Activated T-cell treated with anti-CD3 and anti-CD28 coated beads, Interleukin-2, amount 50 U/mL, for 24 hours (primary cell): ENCODE data around the gene CDH4.

Experiments
- DNase-seq: peaks from one replicate; pipeline ENCODE4 v3.0.0-alpha.2; 2020
- H3K27ac Mint-ChIP-seq: 2 replicates; pipeline ENCODE4 v1.8.0; 2020; ENCODE audit warnings: mild to moderate bottlenecking, mixed read lengths
- H3K27me3 Mint-ChIP-seq: 2 replicates; pipeline ENCODE4 v1.8.0; 2020; ENCODE audit warnings: mixed read lengths
- H3K36me3 Mint-ChIP-seq: 2 replicates; pipeline ENCODE4 v1.8.0; 2020; ENCODE audit warnings: low read depth, mixed read lengths
- H3K4me1 Mint-ChIP-seq: 2 replicates; pipeline ENCODE4 v1.8.0; 2020; ENCODE audit warnings: low read depth, mixed read lengths
- H3K4me3 Mint-ChIP-seq: 2 replicates; pipeline ENCODE4 v1.8.0; 2020; ENCODE audit warnings: mild to moderate bottlenecking, moderate library complexity, mixed read lengths
- H3K9me3 Mint-ChIP-seq: 2 replicates; pipeline ENCODE4 v1.8.0; 2020; ENCODE audit warnings: mixed read lengths

CDH4 gene

GRCh38 chr20:61877776-61878477, 625.9 kb downstream of the CDH4 start:
- Mint-ChIP-seq H3K9me3 (no peaks in the 10 kb centered on the region), H3K27me3 (peaks cover 3% of the 10 kb centered on the region), H3K36me3 (no peaks in the 10 kb centered on the region), H3K27ac (no peak overlapping the region), H3K4me1 (no peaks in the 10 kb centered on the region), H3K4me3 (no peak overlapping the region)
- DNase-seq: no peak

DNA sequence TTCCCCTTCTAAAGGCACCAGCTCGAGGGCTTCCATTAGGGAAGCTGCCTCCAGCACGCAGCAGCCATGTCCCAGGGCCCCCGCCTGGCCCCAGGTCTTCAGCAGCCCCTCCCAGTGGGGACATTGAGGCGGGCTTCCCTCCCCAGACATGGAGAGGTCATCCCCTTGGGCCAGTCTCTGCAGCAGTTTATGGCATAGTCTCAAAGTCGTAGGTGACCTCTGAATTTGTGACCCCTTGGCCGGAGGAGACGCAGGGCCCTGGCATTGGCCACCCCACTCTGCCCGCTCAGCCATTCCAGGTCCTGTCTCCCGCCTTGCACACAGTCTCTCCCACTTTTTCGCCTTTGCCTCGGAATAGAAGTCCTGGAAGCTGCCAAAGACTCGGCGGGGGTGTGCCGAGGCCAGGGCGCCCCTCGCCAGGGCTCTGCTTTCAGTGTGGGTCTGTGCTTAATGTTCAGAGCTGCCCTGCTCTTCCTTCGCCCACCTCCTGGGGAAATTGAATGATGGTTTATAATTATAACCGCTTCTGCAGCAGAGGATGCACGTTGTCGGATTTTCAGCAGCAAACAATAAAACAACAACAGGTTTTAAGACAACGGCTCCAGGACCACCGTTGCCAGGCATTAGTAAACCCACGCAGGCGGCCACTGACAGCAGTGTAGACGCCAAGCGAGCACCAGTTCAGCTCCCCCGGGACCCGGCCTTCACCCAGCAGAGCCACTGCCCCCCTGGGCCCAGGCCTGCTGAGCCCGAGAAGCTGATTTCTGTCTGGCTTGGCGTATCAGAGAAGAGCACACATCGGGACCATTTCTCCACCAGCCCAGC, 626.6 kb downstream of the CDH4 start:
- H3K27ac Mint-ChIP-seq: no peak overlapping the region
- H3K4me3 Mint-ChIP-seq: no peak overlapping the region

GRCh38 chr20:61879303-61879620, 627.2 kb downstream of the CDH4 start:
- Mint-ChIP-seq H3K4me3 (no peak overlapping the region), H3K9me3 (no peaks in the 10 kb centered on the region), H3K27ac (no peak overlapping the region), H3K36me3 (no peaks in the 10 kb centered on the region), H3K27me3 (peaks cover 15% of the 10 kb centered on the region), H3K4me1 (no peaks in the 10 kb centered on the region)
- DNase-seq: no peak

More for the DNA sequence above, 626.6 kb downstream of the CDH4 start:
- no peak for DNase-seq
- Mint-ChIP-seq H3K9me3 (no peaks in the 10 kb centered on the region), H3K27me3 (peaks cover 11% of the 10 kb centered on the region), H3K4me1 (no peaks in the 10 kb centered on the region), H3K36me3 (no peaks in the 10 kb centered on the region)

DNA sequence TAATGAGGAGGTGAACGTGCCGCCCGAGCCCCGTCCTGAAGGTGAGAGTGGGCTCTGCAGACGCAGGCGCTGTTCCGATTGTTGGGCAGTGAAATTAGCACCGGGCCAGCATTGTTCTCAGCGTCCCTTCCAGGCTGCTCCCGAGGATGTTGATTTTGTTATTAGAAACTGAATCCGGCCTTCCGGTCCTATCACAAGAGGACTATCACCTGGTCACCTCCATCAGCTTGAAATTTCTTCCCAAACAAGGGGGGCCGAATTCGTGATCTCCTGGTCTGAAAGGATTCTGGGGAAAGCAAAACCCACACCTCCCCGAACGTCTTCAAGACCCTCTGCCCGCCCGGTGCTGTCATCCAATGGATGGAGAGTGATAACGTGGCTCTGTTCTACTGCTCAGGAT, 627.6 kb downstream of the CDH4 start:
- Mint-ChIP-seq H3K27ac (no peak overlapping the region), H3K36me3 (no peaks in the 10 kb centered on the region), H3K4me3 (no peak overlapping the region), H3K27me3 (peaks cover 15% of the 10 kb centered on the region), H3K9me3 (no peaks in the 10 kb centered on the region), H3K4me1 (no peaks in the 10 kb centered on the region)
- DNase-seq: no peak

DNA sequence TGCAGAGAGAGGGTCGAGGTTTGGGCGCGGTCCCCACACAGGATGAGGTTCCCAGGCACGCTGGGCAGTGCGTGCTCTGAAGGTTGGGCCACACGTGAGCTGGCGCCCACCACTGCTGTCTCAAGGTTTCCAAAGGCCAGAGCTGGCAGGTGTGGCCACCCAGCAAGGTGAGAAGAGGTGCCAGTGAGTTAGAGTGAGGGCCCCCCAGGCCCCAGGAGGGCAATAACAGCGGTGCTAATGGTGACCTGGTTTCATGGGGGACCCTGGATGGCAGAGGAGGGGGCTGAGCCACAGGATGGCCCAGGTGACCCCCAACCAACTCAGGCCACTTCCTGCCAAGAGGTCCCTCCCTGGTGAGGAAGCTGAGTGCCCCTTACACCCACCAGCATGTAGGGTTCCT, 628.6 kb downstream of the CDH4 start:
- no peak for DNase-seq
- H3K4me3 Mint-ChIP-seq: no peak overlapping the region
- no peaks in the 10 kb centered on the region for H3K9me3 Mint-ChIP-seq
- H3K4me1 Mint-ChIP-seq: no peaks in the 10 kb centered on the region
- no peaks in the 10 kb centered on the region for H3K36me3 Mint-ChIP-seq
- H3K27ac Mint-ChIP-seq: no peak overlapping the region
- H3K27me3 Mint-ChIP-seq: peaks cover 15% of the 10 kb centered on the region

DNA sequence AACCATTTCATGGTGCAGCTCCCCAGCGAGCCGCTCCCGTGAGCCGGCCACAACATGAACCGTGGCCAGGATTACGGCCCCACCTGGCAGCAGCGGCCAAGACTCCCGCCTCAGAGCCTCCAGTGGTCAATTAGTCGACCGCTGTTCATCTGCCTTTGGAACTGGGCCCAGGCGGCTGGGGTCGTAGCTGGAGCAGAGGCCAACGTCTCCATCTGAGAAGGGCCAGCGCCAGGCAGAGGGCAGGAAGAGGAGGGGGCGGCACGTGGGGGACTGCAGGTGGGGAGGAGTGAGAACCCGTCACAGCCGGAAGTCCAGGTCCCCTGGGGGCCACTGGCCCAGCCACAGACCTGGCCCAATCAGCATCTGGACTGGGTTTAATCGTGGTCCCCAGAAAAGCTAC, 629.4 kb downstream of the CDH4 start:
- Mint-ChIP-seq H3K4me3 (no peak overlapping the region), H3K4me1 (no peaks in the 10 kb centered on the region), H3K27me3 (peaks cover 15% of the 10 kb centered on the region), H3K36me3 (no peaks in the 10 kb centered on the region), H3K9me3 (no peaks in the 10 kb centered on the region), H3K27ac (no peak overlapping the region)
- no peak for DNase-seq

DNA sequence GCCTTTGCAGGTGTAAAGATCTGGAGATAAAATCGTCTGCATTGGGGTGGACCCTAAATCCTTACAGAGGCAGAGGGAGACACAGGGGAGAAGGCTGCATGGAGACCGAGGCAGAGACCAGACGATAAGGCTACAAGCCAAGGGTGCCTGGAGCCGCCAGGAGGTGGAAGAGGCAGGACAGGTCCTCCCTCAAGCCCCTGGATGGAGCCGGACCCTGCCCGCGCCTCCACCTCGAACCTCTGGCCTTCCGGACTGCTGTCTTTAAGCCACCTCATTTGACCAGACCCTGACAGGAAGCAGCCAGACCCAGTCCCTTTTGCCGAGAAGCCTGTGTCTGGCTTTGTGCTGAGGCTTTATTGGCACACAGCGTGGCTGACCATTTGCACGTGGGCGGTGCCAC, 629.8 kb downstream of the CDH4 start:
- DNase-seq: no peak
- Mint-ChIP-seq H3K36me3 (no peaks in the 10 kb centered on the region), H3K9me3 (no peaks in the 10 kb centered on the region), H3K4me1 (no peaks in the 10 kb centered on the region), H3K27me3 (peaks cover 15% of the 10 kb centered on the region), H3K27ac (no peak overlapping the region), H3K4me3 (no peak overlapping the region)

GRCh38 chr20:61882716-61883615, 630.9 kb downstream of the CDH4 start:
- no peaks in the 10 kb centered on the region for H3K9me3 Mint-ChIP-seq
- H3K27ac Mint-ChIP-seq: no peak overlapping the region
- DNase-seq: no peak
- peaks cover 2% of the 10 kb centered on the region for H3K4me1 Mint-ChIP-seq
- H3K27me3 Mint-ChIP-seq: peaks cover 15% of the 10 kb centered on the region
- H3K36me3 Mint-ChIP-seq: no peaks in the 10 kb centered on the region
- H3K4me3 Mint-ChIP-seq: no peak overlapping the region

GRCh38 chr20:61883857-61884393, 631.9 kb downstream of the CDH4 start:
- H3K27me3 Mint-ChIP-seq: peaks cover 15% of the 10 kb centered on the region
- no peak overlapping the region for H3K4me3 Mint-ChIP-seq
- no peak for DNase-seq
- H3K4me1 Mint-ChIP-seq: peaks cover 2% of the 10 kb centered on the region
- H3K27ac Mint-ChIP-seq: no peak overlapping the region
- no peaks in the 10 kb centered on the region for H3K9me3 Mint-ChIP-seq
- no peaks in the 10 kb centered on the region for H3K36me3 Mint-ChIP-seq

- Mint-ChIP-seq H3K27me3 (peaks cover 15% of the 10 kb centered on the region), H3K4me1 (peaks cover 2% of the 10 kb centered on the region)
These were observed 632.7 kb downstream of the CDH4 start for GRCh38 chr20:61884571-61885389.

GRCh38 chr20:61885759-61886715, 634.0 kb downstream of the CDH4 start:
- no peaks in the 10 kb centered on the region for H3K36me3 Mint-ChIP-seq
- no peak for DNase-seq
- H3K27ac Mint-ChIP-seq: no peak overlapping the region
- peaks cover 15% of the 10 kb centered on the region for H3K27me3 Mint-ChIP-seq
- peaks cover 2% of the 10 kb centered on the region for H3K4me1 Mint-ChIP-seq
- H3K9me3 Mint-ChIP-seq: no peaks in the 10 kb centered on the region
- H3K4me3 Mint-ChIP-seq: no peak overlapping the region

More at GRCh38 chr20:61884571-61885389, 632.7 kb downstream of the CDH4 start:
- H3K36me3 Mint-ChIP-seq: no peaks in the 10 kb centered on the region
- no peak overlapping the region for H3K27ac Mint-ChIP-seq
- no peak overlapping the region for H3K4me3 Mint-ChIP-seq
- no peak for DNase-seq
- no peaks in the 10 kb centered on the region for H3K9me3 Mint-ChIP-seq

- Mint-ChIP-seq H3K27ac (no peak overlapping the region), H3K27me3 (peaks cover 17% of the 10 kb centered on the region), H3K4me1 (peaks cover 2% of the 10 kb centered on the region), H3K4me3 (no peak overlapping the region), H3K36me3 (no peaks in the 10 kb centered on the region), H3K9me3 (no peaks in the 10 kb centered on the region)
- DNase-seq: peak; percentile 47
These were observed 634.9 kb downstream of the CDH4 start for GRCh38 chr20:61886721-61887595.
